HG03097 (cell line): Measurements from ENCODE around the gene ABCC5.
"Not testable (repeated sequence)": the region's sequence is repeated elsewhere in the genome, so short reads cannot be mapped to it uniquely, and the experiment has no call there.

ENCODE experiments used
- ATAC-seq: cut with Tn5 transposase; IDR thresholded peaks from one replicate; pipeline ENCODE4 v1.9.1; 2021; ENCODE audit not compliant: unreplicated experiment, low FRiP score

Gene ABCC5

DNA sequence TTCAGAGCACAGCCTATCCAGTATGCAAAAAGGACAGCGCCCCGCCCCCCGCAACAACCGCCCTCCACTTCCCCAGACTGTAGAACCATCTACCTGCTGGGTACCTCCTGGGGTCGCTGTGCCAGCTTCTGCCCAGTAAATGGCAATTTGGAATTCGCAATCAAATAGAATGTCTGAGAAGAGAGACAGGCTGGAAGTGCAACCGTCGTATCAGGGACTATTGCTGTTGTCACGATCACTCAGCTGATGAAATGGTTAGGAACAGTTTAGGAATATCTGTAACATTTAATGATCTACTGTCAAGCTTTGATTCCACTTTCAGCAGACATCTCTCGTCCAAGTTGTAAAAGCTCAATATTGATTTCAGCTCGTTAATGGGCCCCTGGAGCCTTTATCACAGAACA lies 119.7 kb downstream of the ABCC5 start:
- no peak for ATAC-seq

DNA sequence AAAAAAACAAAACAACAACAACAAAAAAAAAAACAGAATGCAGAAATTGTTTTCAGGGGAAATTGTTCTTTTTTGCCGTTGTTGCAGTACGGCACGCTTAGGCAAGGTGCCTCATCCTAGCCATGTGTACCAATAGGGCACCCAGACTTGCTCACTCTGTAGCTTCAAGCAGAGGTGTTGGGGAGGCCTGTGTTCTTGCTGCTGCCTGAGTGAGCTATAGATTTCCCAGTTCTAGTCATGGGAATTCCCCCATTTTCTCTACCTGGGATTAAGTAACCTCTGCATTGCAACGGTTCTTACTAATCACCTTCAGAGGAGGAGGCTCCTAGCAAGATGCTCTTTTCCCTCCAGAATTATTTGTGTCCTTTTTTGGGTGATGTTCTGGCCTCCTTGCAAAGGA lies 120.1 kb downstream of the ABCC5 start:
- no peak for ATAC-seq

DNA sequence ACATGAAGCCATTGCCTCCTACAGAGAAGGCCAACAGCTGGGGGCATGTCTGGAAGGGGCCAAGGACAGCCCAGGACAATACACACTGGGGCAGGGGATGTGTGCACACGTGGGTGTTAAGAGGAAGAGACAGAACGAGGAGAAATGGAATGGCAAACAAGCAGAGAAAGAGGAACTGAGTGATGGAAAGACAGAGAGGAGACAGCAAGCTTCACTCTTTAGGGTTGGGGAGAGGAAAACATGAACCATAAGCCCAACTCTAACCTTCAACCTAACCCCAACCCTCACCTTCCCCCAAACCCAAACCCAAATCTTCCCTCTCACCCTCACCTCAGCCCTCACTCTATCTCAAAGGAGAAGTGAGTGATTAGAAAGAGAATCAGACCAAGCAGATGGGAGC lies 121.1 kb downstream of the ABCC5 start:
- ATAC-seq, result no peak

- ATAC-seq, result no peak
These were observed 121.5 kb downstream of the ABCC5 start for GRCh38 chr3:183896184-183896583.

DNA sequence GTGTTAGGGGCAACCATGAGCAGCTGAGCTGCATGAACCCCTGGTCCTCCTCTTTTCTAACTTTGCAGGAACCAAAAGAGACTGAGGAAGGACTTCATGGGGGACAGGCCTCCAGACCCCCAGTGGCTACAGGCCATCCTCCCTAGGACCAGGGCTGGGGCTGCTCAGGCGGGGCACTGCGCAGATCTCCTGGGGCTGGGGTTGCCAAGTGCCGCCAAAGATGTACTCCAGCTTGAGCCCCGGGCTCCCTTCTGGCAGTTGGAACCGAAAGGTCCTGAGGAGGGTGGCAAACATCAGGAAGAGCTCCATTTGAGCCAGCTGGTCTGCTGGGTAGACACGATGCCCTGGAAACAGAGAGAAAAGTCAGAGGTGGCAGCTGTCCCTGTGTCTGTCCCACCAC lies 121.9 kb downstream of the ABCC5 start:
- ATAC-seq, result no peak

DNA sequence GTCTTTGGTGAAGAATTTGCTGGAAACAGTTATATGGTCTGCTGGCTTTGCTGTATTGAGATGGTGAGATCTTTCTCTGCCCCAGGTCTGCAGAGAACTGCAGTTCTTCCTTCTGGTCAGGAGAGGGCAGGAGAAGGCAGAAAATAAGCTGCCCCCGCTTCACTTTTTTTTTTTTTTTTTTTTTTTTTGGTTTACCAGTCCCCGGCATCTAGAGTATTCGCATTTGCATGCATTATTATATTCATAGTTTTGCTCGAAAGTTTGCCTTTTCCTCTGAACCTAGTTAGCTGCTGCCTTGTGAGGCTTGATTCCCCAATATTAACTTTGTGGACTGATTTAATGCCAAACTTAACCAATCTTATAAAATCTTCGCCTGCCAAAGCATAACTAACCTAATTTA lies 122.4 kb downstream of the ABCC5 start:
- no peak for ATAC-seq

DNA sequence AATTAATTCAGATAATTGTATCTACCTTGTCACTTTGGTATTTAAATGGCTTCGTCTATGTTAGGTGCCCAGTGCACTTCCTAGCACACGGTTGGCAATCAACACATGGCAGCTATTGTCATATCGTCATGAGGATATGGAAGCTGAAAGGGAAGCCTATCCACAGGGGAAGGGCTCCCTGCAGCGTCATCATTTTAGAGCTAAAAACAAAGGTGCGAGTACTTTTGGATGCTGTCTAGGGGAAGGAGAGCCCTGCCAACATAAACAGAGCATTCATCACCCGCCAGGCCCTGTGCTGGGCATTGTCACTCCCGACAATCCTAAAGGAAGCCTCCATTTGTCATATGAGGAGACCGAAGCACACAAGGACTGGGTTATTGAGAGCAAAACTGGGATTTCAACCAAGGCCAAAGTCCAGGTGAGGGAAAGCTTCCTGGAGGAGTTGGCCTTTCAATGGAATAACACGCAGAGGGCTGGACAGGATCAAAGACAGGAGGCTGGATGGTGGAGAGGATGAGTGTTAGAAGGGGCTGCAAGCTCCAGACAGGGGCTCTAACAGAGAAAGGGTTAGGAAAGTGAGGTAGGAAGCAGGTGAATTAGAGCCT lies 125.0 kb downstream of the ABCC5 start:
- no peak for ATAC-seq

DNA sequence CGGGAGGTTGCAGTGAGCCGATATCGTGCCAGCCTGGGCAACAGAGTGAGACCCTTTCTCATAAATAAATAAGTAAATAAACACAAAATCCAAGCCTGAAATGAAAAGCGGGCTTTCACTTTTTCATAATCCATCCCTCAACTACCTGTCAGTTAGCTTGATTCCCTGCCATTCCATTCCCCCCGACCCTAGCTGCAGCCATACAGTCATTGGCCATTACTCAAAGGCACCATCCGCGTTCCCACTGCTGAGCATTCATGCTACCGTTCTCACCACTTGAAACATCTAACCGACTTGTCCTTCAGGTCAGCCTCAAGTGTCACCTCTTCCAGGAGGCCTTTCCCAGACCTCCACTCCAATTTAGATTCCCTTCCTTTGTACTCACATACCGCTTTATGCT lies 131.9 kb downstream of the ABCC5 start:
- ATAC-seq, result no peak

DNA sequence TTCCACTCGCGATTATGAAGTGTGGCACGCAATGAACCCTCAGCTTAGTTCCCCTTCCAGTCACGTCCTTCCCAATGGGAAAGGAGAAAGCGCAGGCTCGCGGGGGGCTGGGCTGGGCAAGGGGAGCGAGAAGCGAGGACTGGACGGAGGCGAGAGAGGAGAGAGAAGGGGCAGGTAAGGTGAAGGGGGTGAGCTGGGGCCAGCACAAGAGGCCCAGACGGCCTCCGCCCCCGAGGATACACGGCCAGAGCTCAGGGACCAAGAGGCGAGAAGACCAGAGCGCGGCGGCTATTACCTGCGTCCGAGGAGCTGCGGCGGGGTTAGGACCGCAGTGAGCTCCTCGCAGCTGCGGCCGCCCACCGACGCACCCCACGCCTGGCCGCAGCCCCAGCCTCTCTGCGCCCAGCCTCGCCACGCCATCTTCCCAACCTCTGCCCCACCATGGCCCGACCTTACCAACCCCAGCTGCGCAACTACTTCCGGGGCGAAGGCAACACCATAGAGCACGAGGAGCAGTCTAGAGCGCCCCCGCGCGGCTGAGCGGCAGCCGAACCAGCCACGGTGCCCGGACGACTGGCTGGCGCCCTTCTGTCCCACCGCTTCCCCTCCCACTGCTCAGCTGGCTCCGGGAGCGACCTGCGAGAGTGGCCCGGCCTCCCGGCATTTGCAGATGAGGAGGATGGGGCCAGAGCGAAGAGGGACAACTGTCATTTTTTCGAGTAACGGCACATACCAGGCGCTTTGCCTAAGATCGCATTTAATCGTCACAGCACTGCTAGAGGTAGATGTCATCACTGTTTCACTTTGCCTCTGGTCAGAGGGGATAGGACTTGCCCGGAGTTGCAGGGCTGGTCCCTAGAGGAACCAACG lies 133.0 kb downstream of the ABCC5 start, which contains the start of gene PARL:
Gene PARL (minus strand): TSS at position 454 of the 870 bp plus-strand sequence. CDS start 34 bp downstream, at position 420.
- ATAC-seq, result peak; percentile 99

DNA sequence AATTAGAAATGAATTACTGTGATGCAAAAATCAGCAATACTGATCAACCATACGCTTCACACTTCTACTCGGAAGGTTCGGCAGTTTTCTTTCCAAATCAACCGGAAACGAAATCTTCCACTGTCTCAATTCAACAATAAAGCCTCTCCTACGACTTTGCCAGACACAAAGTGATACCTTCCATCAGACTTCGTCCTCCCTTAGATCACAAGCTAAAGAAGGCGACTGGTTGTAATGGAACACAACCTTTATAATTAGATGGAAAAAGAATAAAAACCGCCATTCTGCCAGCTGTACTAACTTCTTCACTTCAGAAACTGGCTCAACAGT lies 133.6 kb downstream of the ABCC5 start:
- ATAC-seq, result no peak

GRCh38 chr3:183883291-183884096 lies 134.2 kb downstream of the ABCC5 start:
- no peak for ATAC-seq

DNA sequence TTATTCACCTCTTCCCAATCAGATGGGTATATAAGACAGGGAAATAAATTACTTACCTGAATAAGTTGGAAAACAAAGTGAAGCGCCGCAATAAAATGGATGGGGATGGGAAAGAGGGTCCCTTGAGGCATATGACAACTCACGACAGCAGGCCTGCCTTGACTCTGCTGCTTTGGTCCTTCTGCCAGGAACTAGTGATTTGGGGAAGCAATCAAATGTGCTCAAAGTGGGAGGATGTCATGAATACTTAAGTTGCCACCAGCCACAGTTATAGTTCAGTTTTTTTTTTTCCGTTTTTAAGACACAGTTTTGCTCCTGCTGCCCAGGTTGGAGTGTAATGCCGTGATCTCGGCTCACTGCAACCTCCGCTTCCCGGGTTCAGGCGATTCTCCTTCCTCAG lies 137.6 kb downstream of the ABCC5 start:
- no peak for ATAC-seq

DNA sequence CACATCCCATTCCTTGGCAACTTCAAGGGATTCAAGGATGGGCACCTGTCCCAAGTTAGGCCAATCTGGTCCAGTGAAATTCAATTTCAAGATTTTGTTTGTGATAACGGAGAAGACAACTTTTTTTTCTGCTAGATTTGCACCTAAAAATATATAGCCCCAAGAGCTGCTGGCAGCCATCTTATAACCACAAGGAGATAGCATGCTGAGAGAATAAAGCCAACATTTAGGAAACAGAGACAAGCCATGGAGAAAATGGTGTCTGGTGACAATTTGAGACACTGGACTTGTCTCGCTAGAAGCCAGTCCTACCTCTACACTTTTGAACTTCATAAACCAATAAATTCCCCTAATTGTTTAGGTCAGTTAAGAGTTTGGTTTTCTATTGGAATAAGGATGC lies 138.4 kb downstream of the ABCC5 start:
- no peak for ATAC-seq

DNA sequence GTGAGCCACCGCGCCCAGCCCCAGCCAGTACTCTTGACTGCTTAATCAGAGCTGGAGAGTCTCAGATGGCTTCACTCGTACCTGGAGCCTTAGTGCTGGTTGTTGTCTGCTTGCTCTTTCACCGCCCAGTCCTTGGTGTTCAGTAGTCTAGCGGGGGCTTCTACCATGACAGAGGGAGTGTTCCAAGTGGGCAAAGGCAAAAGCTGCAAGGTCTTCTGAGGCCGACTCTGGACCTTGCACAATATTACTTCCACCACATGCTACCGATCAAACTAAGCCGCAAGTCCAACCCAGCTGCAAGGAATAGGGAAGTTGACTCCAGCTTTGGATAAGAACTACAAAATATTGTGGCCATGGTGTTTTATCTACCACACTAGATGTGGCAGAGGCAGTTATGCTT lies 139.6 kb downstream of the ABCC5 start:
- no peak for ATAC-seq

GRCh38 chr3:183877227-183877626 lies 140.5 kb downstream of the ABCC5 start:
- not testable (repeated sequence) for ATAC-seq

DNA sequence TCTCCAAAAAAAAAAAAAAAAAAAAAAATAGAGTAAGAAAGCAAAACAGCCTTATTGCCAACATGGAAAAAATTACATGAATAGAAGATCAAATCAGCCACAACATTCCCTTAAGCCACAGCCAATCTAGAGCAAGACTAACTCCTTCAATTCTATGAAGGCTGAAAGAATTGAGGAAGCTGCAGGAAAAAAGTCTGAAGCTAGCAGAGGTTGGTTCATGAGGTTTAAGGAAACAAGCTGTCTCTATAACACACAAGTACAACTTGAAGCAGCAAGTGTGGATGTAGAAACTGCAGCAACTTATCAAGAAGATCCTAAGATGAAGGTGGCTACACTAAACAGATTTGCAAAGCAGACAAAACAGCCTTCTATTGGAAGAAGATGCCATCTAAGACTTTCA lies 142.3 kb downstream of the ABCC5 start:
- ATAC-seq, result no peak

DNA sequence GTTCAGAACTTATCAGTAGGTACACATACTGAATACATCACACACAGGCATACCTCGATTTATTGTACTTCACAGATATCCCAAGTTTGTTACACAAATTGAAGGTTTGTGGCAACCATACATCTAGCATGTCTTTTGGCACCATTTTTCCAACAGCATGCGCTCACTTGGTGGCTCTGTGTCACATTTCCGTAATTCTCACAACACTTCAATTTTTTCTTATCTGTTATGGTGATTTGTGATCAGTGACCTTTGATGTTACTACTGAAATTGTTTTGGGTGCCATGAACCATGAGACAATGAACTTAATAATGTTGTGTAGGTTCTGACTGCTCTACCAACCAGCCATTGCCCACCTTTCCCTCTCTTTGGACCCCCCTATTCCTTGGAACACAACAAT lies 143.8 kb downstream of the ABCC5 start:
- ATAC-seq, result no peak

- ATAC-seq, result no peak
These were observed 146.1 kb downstream of the ABCC5 start for GRCh38 chr3:183871541-183871940.

DNA sequence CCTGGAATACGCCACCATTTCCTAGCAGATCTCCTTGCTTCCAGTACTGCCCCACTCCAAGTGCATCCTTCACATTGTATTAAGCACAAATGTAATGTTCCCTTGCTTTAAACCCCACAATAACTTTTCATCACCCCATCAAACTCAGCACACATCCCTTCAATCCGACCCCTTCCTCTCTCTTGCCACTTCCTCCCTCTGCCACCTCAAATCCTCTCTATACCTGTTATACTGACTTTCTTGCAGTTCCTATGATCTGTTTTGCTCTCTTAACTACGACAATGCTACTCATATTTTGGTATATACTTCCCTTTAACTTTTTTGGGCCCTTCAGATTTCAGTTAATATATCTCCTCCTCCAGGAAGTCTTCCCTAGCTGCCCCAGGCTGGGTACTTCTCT lies 147.1 kb downstream of the ABCC5 start:
- ATAC-seq, result no peak
